ENCODE data around the gene GYS2.

GRCh38 chr12:21602774-21603173, 1.9 kb downstream of the GYS2 start:
- TF ChIP-seq, protein P1, sequence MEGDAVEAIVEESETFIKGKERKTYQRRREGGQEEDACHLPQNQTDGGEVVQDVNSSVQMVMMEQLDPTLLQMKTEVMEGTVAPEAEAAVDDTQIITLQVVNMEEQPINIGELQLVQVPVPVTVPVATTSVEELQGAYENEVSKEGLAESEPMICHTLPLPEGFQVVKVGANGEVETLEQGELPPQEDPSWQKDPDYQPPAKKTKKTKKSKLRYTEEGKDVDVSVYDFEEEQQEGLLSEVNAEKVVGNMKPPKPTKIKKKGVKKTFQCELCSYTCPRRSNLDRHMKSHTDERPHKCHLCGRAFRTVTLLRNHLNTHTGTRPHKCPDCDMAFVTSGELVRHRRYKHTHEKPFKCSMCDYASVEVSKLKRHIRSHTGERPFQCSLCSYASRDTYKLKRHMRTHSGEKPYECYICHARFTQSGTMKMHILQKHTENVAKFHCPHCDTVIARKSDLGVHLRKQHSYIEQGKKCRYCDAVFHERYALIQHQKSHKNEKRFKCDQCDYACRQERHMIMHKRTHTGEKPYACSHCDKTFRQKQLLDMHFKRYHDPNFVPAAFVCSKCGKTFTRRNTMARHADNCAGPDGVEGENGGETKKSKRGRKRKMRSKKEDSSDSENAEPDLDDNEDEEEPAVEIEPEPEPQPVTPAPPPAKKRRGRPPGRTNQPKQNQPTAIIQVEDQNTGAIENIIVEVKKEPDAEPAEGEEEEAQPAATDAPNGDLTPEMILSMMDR (IDR thresholded peaks at IDR 0.05): no peak
- TF ChIP-seq POLR2A (IDR thresholded peaks at IDR 0.05): no peak

All from thyroid gland (tissue), 4 donors.